Fibroblast of lung (primary cell): ENCODE results near the gene CFAP100.

Source experiments
- EZH2 ChIP-seq: IDR thresholded peaks from 2 replicates; pipeline ENCODE4 v1.5.1; 2012; ENCODE audit warnings: low read length, control low read depth, mild to moderate bottlenecking; ENCODE audit errors: missing control alignments
- TF ChIP-seq, protein P1 (sequence below), 2 donors: IDR thresholded peaks in 1 of 2; conservative IDR thresholded peaks in 1 of 2; 1 replicate in 1 of 2; 2 replicates in 1 of 2; pipeline ENCODE4 v1.5.1; 2011 to 2012; ENCODE audit warnings: low read length in 2 of 2, control low read depth in 1 of 2, inconsistent platforms in 1 of 2, low read depth in 1 of 2, mild to moderate bottlenecking in 1 of 2

DNA sequence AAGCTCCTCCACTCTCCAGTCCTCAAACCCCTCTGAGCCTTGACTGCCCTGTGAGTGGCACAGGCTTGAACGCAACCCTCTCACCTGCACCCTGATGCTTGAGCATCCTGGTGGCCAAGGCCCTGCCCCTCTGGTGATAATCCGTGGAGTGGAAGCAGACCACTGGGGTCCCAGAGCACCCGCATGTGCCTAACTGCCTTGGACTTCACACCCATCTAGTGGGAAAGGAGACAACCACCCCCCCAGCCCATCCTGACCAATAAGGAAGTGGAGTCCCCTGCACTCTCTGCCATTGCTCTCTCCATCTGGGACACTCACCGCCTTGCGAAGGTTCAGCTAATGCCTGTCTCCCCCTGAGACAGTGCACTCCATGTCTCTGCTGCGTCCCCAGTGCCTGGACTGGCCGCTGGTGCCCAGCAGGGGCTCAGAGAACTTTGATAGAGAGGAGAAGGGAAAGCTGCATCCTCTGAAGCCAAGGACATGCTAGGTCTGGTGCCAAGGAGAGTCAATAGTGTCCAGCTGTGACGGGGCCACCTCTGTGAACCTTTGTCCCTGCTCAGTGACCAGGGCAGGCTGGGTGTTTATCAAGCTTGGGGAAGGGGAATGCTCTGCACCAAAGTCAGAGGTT is 40.9 kb upstream of the CFAP100 start:
- TF ChIP-seq, protein P1, sequence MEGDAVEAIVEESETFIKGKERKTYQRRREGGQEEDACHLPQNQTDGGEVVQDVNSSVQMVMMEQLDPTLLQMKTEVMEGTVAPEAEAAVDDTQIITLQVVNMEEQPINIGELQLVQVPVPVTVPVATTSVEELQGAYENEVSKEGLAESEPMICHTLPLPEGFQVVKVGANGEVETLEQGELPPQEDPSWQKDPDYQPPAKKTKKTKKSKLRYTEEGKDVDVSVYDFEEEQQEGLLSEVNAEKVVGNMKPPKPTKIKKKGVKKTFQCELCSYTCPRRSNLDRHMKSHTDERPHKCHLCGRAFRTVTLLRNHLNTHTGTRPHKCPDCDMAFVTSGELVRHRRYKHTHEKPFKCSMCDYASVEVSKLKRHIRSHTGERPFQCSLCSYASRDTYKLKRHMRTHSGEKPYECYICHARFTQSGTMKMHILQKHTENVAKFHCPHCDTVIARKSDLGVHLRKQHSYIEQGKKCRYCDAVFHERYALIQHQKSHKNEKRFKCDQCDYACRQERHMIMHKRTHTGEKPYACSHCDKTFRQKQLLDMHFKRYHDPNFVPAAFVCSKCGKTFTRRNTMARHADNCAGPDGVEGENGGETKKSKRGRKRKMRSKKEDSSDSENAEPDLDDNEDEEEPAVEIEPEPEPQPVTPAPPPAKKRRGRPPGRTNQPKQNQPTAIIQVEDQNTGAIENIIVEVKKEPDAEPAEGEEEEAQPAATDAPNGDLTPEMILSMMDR (conservative IDR thresholded peaks at IDR 0.05 in 1 of 2, IDR thresholded peaks at IDR 0.05 in 1 of 2; ENCODE audit: low read depth in 1 of 2, low read length in 2 of 2) = no peak
- TF ChIP-seq EZH2 = no peak
